Activated CD4-positive, alpha-beta T cell treated with anti-CD3 and anti-CD28 coated beads for 36 hours (primary cell): ENCODE results near the gene SPNS2. TPM values are rescaled to one million over a fixed set of nuclear protein-coding genes. Genes with fewer than 3 reads are reported as not detected.

ENCODE experiments used
- ATAC-seq: fragments of 200-7000 bp; cut with Tn5 transposase; one replicate; pipeline ENCODE4 v1.10.0; 2021; ENCODE audit warnings: mild to moderate bottlenecking, moderate library complexity
- CTCF ChIA-PET: fragments of 350-600 bp; sonication (Branson Sonifier 250); formaldehyde crosslinking; loops from one replicate; lab custom pipeline; 2021; ENCODE audit warnings: antibody characterized with exemption; lab: Charles Lee
- POLR2A ChIA-PET: fragments of 350-600 bp; sonication (Branson Sonifier 250); formaldehyde crosslinking; loops from one replicate; lab custom pipeline; 2021; ENCODE audit warnings: antibody characterized with exemption, inconsistent platforms; lab: Charles Lee
- DNase-seq: peaks from one replicate; pipeline ENCODE4 v3.0.0-alpha.2; 2020
- H3K27ac Mint-ChIP-seq: one replicate; pipeline ENCODE4 v1.8.0; 2021; ENCODE audit warnings: mixed read lengths
- H3K27me3 Mint-ChIP-seq: one replicate; pipeline ENCODE4 v1.8.0; 2021; ENCODE audit warnings: mixed read lengths
- H3K36me3 Mint-ChIP-seq: one replicate; pipeline ENCODE4 v1.8.0; 2021; ENCODE audit warnings: low read depth, mixed read lengths
- H3K4me1 Mint-ChIP-seq: one replicate; pipeline ENCODE4 v1.8.0; 2021; ENCODE audit warnings: mixed read lengths
- H3K4me3 Mint-ChIP-seq: one replicate; pipeline ENCODE4 v1.8.0; 2021; ENCODE audit warnings: mild to moderate bottlenecking, moderate library complexity, mixed read lengths
- H3K9me3 Mint-ChIP-seq: one replicate; pipeline ENCODE4 v1.8.0; 2021; ENCODE audit warnings: low read depth, mixed read lengths
- intact Hi-C, 2 experiments: fragments of 100-400 bp; cut with DNase I in 1 of 2; cut with micrococcal nuclease in 1 of 2; formaldehyde crosslinking; loops; one replicate each; pipeline versions ENCODE4 v1.14.2 to v1.15.1; 2022 to 2024; cut with DNase I, micrococcal nuclease
- total RNA-seq, 2 experiments: library from RNA; stranded (reverse); gene quantifications; one replicate each; pipeline ENCODE4 v1.2.3, GENCODE V29; 2021

The SPNS2 gene
- total RNA-seq, 2 experiments from 2014 or later, result 0.07 to 0.37 TPM

- no peaks in the 10 kb centered on the region for H3K9me3 Mint-ChIP-seq
- no peak for DNase-seq
- H3K27ac Mint-ChIP-seq, result no peak overlapping the region
- H3K27me3 Mint-ChIP-seq, result peaks cover 3% of the 10 kb centered on the region
- intact Hi-C loops, result no loop called here
- no peak overlapping the region for H3K4me3 Mint-ChIP-seq
- ChIA-PET POLR2A (interaction anchor here (0.6 to 1.7 kb wide), 2 partner anchors 9 to 20 kb away, joined by 4 read pairs; no protein-coding TSS in a partner anchor), CTCF (no interaction called here)
- H3K4me1 Mint-ChIP-seq, result no peaks in the 10 kb centered on the region
- no peak for ATAC-seq
- H3K36me3 Mint-ChIP-seq, result no peaks in the 10 kb centered on the region
These were observed 29.0 kb downstream of the SPNS2 start for GRCh38 chr17:4527566-4528125.

GRCh38 chr17:4529533-4530152 lies 31.0 kb downstream of the SPNS2 start:
- no peaks in the 10 kb centered on the region for H3K9me3 Mint-ChIP-seq
- ChIA-PET POLR2A (no interaction called here), CTCF (interaction anchor here (0.6 kb wide), 1 partner anchor 215 kb away, joined by 3 read pairs; no protein-coding TSS in a partner anchor)
- no peaks in the 10 kb centered on the region for H3K4me1 Mint-ChIP-seq
- H3K27ac Mint-ChIP-seq, result no peak overlapping the region
- intact Hi-C loops, result loop anchor here in 1 of 2 experiments (10.0 kb wide), 1 partner anchor 105 kb away; no protein-coding TSS in a partner anchor
- peaks cover 6% of the 10 kb centered on the region for H3K27me3 Mint-ChIP-seq
- no peaks in the 10 kb centered on the region for H3K36me3 Mint-ChIP-seq
- ATAC-seq (no peak), DNase-seq (no peak)
- no peak overlapping the region for H3K4me3 Mint-ChIP-seq

DNA sequence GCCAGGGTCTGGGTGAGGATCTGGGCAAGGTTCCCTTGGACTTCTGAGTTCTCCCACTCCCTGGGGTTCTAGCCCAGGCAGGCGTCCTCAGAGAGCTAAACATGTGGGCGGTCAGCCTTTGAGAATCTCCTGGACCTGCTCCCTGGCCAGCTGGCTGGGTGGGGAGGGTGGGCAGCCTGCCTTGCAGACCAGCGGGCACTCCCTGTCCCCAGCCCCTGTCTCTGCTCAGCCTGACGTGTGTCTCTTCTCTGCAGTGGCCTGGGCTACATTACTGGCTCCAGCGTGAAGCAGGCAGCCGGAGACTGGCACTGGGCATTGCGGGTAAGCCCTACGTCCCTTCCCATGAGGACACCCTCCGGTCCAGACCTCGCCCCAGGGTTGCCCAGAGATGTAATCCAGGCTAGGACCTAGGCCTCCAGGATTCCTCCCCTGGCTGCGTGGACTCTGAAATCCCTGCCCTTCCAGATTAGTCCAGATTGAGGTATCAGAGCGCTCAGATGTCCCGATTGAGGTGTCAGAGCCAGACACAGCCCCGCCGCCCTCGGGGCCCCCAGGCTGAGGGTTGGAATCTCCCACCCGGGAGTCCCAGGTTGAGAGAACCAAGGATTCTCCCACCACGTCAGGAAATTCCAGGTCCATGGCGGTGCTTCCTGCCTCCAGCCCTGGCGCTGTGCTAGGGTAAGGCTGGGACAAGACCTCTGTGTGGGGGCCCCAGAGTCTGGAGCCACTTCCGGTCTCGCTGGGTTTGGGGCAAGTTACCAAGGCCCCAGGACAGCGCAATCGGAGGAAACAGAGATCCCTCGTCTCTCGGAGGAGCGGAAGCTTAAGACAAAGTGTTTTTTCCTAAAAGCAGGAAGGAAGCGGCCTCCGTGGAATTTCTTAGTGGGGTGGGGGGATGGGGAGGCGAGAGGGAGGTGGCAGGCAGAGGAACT lies 32.4 kb downstream of the SPNS2 start:
- intact Hi-C loops, result loop anchor here in 1 of 2 experiments (10.0 kb wide), 1 partner anchor 106 kb away; no protein-coding TSS in a partner anchor

GRCh38 chr17:4531988-4532736 lies 33.5 kb downstream of the SPNS2 start:
- Mint-ChIP-seq H3K36me3 (no peaks in the 10 kb centered on the region), H3K9me3 (no peaks in the 10 kb centered on the region), H3K4me1 (no peaks in the 10 kb centered on the region), H3K27ac (no peak overlapping the region), H3K27me3 (peaks cover 6% of the 10 kb centered on the region), H3K4me3 (no peak overlapping the region)
- intact Hi-C loops, result loop anchor here in 1 of 2 experiments (10.0 kb wide), 1 partner anchor 107 kb away; no protein-coding TSS in a partner anchor
- CTCF ChIA-PET, result interaction anchor here (0.6 kb wide), 1 partner anchor 37 kb away, joined by 3 read pairs; no protein-coding TSS in a partner anchor
- ATAC-seq (no peak), DNase-seq (no peak)
- POLR2A ChIA-PET, result no interaction called here

More for the DNA sequence above, 32.4 kb downstream of the SPNS2 start:
- POLR2A ChIA-PET, result no interaction called here
- Mint-ChIP-seq H3K4me3 (no peak overlapping the region), H3K4me1 (no peaks in the 10 kb centered on the region), H3K27ac (no peak overlapping the region), H3K27me3 (peaks cover 6% of the 10 kb centered on the region), H3K9me3 (no peaks in the 10 kb centered on the region), H3K36me3 (no peaks in the 10 kb centered on the region)
- ATAC-seq, result no peak
- no peak for DNase-seq
- CTCF ChIA-PET, result no interaction called here

- DNase-seq (no peak), ATAC-seq (no peak)
- Mint-ChIP-seq H3K27ac (no peak overlapping the region), H3K4me1 (no peaks in the 10 kb centered on the region), H3K36me3 (no peaks in the 10 kb centered on the region), H3K9me3 (no peaks in the 10 kb centered on the region), H3K27me3 (peaks cover 6% of the 10 kb centered on the region), H3K4me3 (no peak overlapping the region)
- intact Hi-C loops, result loop anchor here in 1 of 2 experiments (10.0 kb wide), 1 partner anchor 108 kb away; no protein-coding TSS in a partner anchor
- POLR2A ChIA-PET, result interaction anchor here (0.5 kb wide), 1 partner anchor 22 kb away, joined by 3 read pairs; the partner anchor contains the start of gene MYBBP1A
- CTCF ChIA-PET, result interaction anchor here (0.6 kb wide), 1 partner anchor 36 kb away, joined by 3 read pairs; no protein-coding TSS in a partner anchor
These were observed 34.3 kb downstream of the SPNS2 start for GRCh38 chr17:4532860-4533522.

GRCh38 chr17:4533523-4534504 lies 35.1 kb downstream of the SPNS2 start:
- ChIA-PET POLR2A (interaction anchor here (0.5 to 0.7 kb wide), 2 partner anchors 22 to 124 kb away, joined by 3 read pairs; partner anchors contain the start of gene MYBBP1A), CTCF (no interaction called here)
- Mint-ChIP-seq H3K36me3 (no peaks in the 10 kb centered on the region), H3K4me3 (no peak overlapping the region), H3K27me3 (peaks cover 6% of the 10 kb centered on the region), H3K27ac (no peak overlapping the region), H3K4me1 (no peaks in the 10 kb centered on the region), H3K9me3 (no peaks in the 10 kb centered on the region)
- ATAC-seq (peak; percentile 13), DNase-seq (no peak)
- intact Hi-C loops, result loop anchor here in 1 of 2 experiments (10.0 kb wide), 1 partner anchor 109 kb away; no protein-coding TSS in a partner anchor

- H3K4me3 Mint-ChIP-seq, result no peak overlapping the region
These were observed 35.8 kb downstream of the SPNS2 start for GRCh38 chr17:4534515-4534914.

GRCh38 chr17:4534928-4535666 lies 36.4 kb downstream of the SPNS2 start:
- H3K27ac Mint-ChIP-seq, result no peak overlapping the region
- POLR2A ChIA-PET, result interaction anchor here (0.7 kb wide), 1 partner anchor 123 kb away, joined by 3 read pairs; no protein-coding TSS in a partner anchor
- peaks cover 3% of the 10 kb centered on the region for H3K36me3 Mint-ChIP-seq
- DNase-seq (no peak), ATAC-seq (no peak)
- H3K4me3 Mint-ChIP-seq, result no peak overlapping the region
- CTCF ChIA-PET, result no interaction called here
- H3K4me1 Mint-ChIP-seq, result no peaks in the 10 kb centered on the region
- intact Hi-C loops, result loop anchor here in 1 of 2 experiments (10.0 kb wide), 1 partner anchor 110 kb away; no protein-coding TSS in a partner anchor
- peaks cover 6% of the 10 kb centered on the region for H3K27me3 Mint-ChIP-seq
- H3K9me3 Mint-ChIP-seq, result no peaks in the 10 kb centered on the region

More at GRCh38 chr17:4534515-4534914, 35.8 kb downstream of the SPNS2 start:
- Mint-ChIP-seq H3K27me3 (peaks cover 6% of the 10 kb centered on the region), H3K9me3 (no peaks in the 10 kb centered on the region), H3K27ac (no peak overlapping the region), H3K36me3 (peaks cover under 1% of the 10 kb centered on the region), H3K4me1 (no peaks in the 10 kb centered on the region)
- ChIA-PET CTCF (no interaction called here), POLR2A (interaction anchor here (0.7 kb wide), 1 partner anchor 124 kb away, joined by 3 read pairs; no protein-coding TSS in a partner anchor)
- intact Hi-C loops, result loop anchor here in 1 of 2 experiments (10.0 kb wide), 1 partner anchor 110 kb away; no protein-coding TSS in a partner anchor
- ATAC-seq, result no peak
- no peak for DNase-seq
